ENCODE data around the gene SPIRE1. TPM values are rescaled to one million over a fixed set of nuclear protein-coding genes. Genes with fewer than 3 reads are reported as not detected.

The SPIRE1 gene
- total RNA-seq, 6 donors from 2014 or later: 33.9 to 76.7 (median 59.6) TPM

GRCh38 chr18:12656938-12657683, 796 bp downstream of the SPIRE1 start:
- Histone ChIP-seq H3K4me1 (peaks cover 24 to 40% (median 31%) of the 10 kb centered on the region in 4 donors), H3K36me3 (no peaks in the 10 kb centered on the region), H3K4me3 (peak overlapping the region; percentile 81 to 93 (median 86)), H3K27me3 (no peaks in the 10 kb centered on the region), H3K27ac (peak overlapping the region; percentile 93 to 98 (median 96)), H3K9me3 (no peaks in the 10 kb centered on the region)
- 0 to 1% methylated on average over 7 to 16 of the region's 89 CpGs for WGBS, 2 donors
- ATAC-seq (ENCODE audit: low FRiP score in 2 of 2): peak; percentile 68 to 84
- TF ChIP-seq CTCF (IDR thresholded peaks at IDR 0.05) (no peak), POLR2A (IDR thresholded peaks at IDR 0.05) (peak in 2 of 4 donors; percentile 28 to 59), EP300 (IDR thresholded peaks at IDR 0.05) (no peak), POLR2AphosphoS5 (IDR thresholded peaks at IDR 0.05) (peak; percentile 46 to 61)
- peak; percentile 42 to 91 for DNase-seq

GRCh38 chr18:12656605-12656937, 1.3 kb downstream of the SPIRE1 start:
- Histone ChIP-seq H3K4me3 (peak overlapping the region; percentile 81 to 93 (median 86)), H3K4me1 (peaks cover 24 to 40% (median 31%) of the 10 kb centered on the region in 4 donors), H3K36me3 (no peaks in the 10 kb centered on the region), H3K27me3 (no peaks in the 10 kb centered on the region), H3K9me3 (no peaks in the 10 kb centered on the region), H3K27ac (peak overlapping the region; percentile 93 to 98 (median 96))
- 8 to 9% methylated on average over 3 of the region's 3 CpGs for WGBS, 2 donors
- TF ChIP-seq EP300 (IDR thresholded peaks at IDR 0.05): no peak
- no peak for TF ChIP-seq POLR2A (IDR thresholded peaks at IDR 0.05)
- no peak for TF ChIP-seq CTCF (IDR thresholded peaks at IDR 0.05)
- no peak for TF ChIP-seq POLR2AphosphoS5 (IDR thresholded peaks at IDR 0.05)
- DNase-seq: no peak
- no peak for ATAC-seq (ENCODE audit: low FRiP score in 2 of 2)

- WGBS, 2 donors: 90 to 100% methylated on average over 1 of the region's 1 CpG
- Histone ChIP-seq H3K9me3 (no peaks in the 10 kb centered on the region), H3K27ac (no peak overlapping the region), H3K4me3 (no peak overlapping the region), H3K27me3 (no peaks in the 10 kb centered on the region), H3K36me3 (no peaks in the 10 kb centered on the region), H3K4me1 (peaks cover 24 to 36% (median 31%) of the 10 kb centered on the region in 4 donors)
- no peak for TF ChIP-seq POLR2AphosphoS5 (IDR thresholded peaks at IDR 0.05)
- TF ChIP-seq POLR2A (IDR thresholded peaks at IDR 0.05): no peak
- no peak for TF ChIP-seq EP300 (IDR thresholded peaks at IDR 0.05)
- TF ChIP-seq CTCF (IDR thresholded peaks at IDR 0.05): no peak
- DNase-seq (no peak), ATAC-seq (ENCODE audit: low FRiP score in 2 of 2) (no peak)
Measured at GRCh38 chr18:12654971-12655370, 2.9 kb downstream of the SPIRE1 start.

- ATAC-seq (ENCODE audit: low FRiP score in 2 of 2) (no peak), DNase-seq (no peak)
- WGBS, 2 donors: 50 to 51% methylated on average over 3 of the region's 3 CpGs
- H3K27ac ChIP-seq: peak overlapping the region in 1 of 4 donors; percentile 4
- TF ChIP-seq POLR2A (IDR thresholded peaks at IDR 0.05): no peak
- TF ChIP-seq EP300 (IDR thresholded peaks at IDR 0.05): no peak
- TF ChIP-seq POLR2AphosphoS5 (IDR thresholded peaks at IDR 0.05): no peak
- no peak for TF ChIP-seq CTCF (IDR thresholded peaks at IDR 0.05)
- H3K9me3 ChIP-seq: no peaks in the 10 kb centered on the region
- H3K27me3 ChIP-seq: no peaks in the 10 kb centered on the region
- H3K4me3 ChIP-seq: no peak overlapping the region
- H3K4me1 ChIP-seq: peaks cover 17 to 26% (median 21%) of the 10 kb centered on the region in 4 donors
- H3K36me3 ChIP-seq: no peaks in the 10 kb centered on the region
Measured at GRCh38 chr18:12652861-12653401, 5.0 kb downstream of the SPIRE1 start.
